22Rv1 (cell line): ENCODE measurements around the gene ATP2C1.

ENCODE experiments used
- ZFX ChIP-seq: fragments of 450-650 bp; IDR thresholded peaks from 2 replicates; pipeline ENCODE4 v1.6.1; 2017; ENCODE audit warnings: antibody characterized with exemption, borderline replicate concordance
- TF ChIP-seq, protein P1 (sequence below): fragments of 450-650 bp; IDR thresholded peaks from 2 replicates; pipeline ENCODE4 v1.5.1; 2017; ENCODE audit warnings: mild to moderate bottlenecking

DNA sequence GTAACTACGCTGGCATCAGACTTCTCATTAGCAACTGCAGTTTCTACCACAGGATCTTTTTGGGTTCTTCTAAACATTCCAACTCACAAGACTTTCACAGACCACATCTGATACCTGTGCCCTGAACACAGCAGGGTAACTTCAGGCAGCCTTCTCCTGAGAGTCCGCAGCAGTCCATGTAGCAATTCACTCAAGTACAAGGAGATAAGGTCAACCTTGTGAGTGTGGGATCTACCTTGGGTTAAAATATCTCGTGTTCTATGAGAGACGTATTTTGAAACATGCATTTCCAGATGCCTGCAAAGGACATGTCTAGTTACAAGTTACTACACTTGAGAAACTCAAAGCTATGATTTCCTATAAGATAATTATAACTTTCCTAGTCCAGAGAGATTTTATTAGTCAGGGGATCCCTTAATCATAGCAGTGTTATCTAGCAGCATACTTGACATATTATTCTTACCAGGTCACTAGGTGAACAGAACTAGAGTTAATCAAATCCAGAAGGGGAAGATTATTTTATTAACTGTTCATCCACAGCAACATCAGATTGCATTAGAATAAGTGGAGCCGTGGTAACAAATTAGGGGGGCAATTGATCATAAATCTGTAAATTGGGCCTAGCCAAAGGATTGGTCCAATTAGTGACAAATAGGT is 66.4 kb downstream of the ATP2C1 start:
- TF ChIP-seq, protein P1, sequence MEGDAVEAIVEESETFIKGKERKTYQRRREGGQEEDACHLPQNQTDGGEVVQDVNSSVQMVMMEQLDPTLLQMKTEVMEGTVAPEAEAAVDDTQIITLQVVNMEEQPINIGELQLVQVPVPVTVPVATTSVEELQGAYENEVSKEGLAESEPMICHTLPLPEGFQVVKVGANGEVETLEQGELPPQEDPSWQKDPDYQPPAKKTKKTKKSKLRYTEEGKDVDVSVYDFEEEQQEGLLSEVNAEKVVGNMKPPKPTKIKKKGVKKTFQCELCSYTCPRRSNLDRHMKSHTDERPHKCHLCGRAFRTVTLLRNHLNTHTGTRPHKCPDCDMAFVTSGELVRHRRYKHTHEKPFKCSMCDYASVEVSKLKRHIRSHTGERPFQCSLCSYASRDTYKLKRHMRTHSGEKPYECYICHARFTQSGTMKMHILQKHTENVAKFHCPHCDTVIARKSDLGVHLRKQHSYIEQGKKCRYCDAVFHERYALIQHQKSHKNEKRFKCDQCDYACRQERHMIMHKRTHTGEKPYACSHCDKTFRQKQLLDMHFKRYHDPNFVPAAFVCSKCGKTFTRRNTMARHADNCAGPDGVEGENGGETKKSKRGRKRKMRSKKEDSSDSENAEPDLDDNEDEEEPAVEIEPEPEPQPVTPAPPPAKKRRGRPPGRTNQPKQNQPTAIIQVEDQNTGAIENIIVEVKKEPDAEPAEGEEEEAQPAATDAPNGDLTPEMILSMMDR, result no peak
- TF ChIP-seq ZFX, result no peak
